HepG2 (cell line): ENCODE results near the gene APOC1. TPM values are rescaled to one million over a fixed set of nuclear protein-coding genes. Genes with fewer than 3 reads are reported as not detected.

Experiments used
- ELF1 ChIP-seq: sonication (generic); formaldehyde crosslinking; IDR thresholded peaks from 2 replicates; pipeline ENCODE4 v1.4.0; 2020; ENCODE audit warnings: missing genetic modification reagents
- FOXJ3 ChIP-seq: sonication (generic); formaldehyde crosslinking; IDR thresholded peaks from 2 replicates; pipeline ENCODE4 v1.4.0; 2020; ENCODE audit warnings: missing genetic modification reagents, mild to moderate bottlenecking, borderline replicate concordance
- GFI1 ChIP-seq: sonication (generic); formaldehyde crosslinking; IDR thresholded peaks from 2 replicates; pipeline ENCODE4 v1.5.0; 2020; ENCODE audit warnings: missing genetic modification reagents, mild to moderate bottlenecking, borderline replicate concordance
- NFIC ChIP-seq: IDR thresholded peaks from 2 replicates; pipeline ENCODE4 v1.6.1; 2012; ENCODE audit warnings: mild to moderate bottlenecking, low read length, inconsistent platforms
- SYNCRIP ChIP-seq: fragments of 200-400 bp; formaldehyde crosslinking; IDR thresholded peaks from 2 replicates; pipeline ENCODE4 v1.6.1; 2018; ENCODE audit warnings: mild to moderate bottlenecking, low read depth, low read length; ENCODE audit not compliant: insufficient read depth
- ZNF317 ChIP-seq: sonication (generic); formaldehyde crosslinking; IDR thresholded peaks from 2 replicates; pipeline ENCODE4 v1.5.0; 2020; ENCODE audit warnings: mild to moderate bottlenecking, missing genetic modification reagents
- ZNF484 ChIP-seq: sonication (generic); formaldehyde crosslinking; IDR thresholded peaks from 2 replicates; pipeline ENCODE4 v1.5.1; 2020; ENCODE audit warnings: mild to moderate bottlenecking, low read depth, missing genetic modification reagents, borderline replicate concordance
- ZNF552 ChIP-seq: sonication (generic); formaldehyde crosslinking; IDR thresholded peaks from 2 replicates; pipeline ENCODE4 v1.9.0; 2022; ENCODE audit warnings: missing genetic modification reagents, mild to moderate bottlenecking, borderline replicate concordance
- ZNF674 ChIP-seq: sonication (generic); formaldehyde crosslinking; IDR thresholded peaks from 2 replicates; pipeline ENCODE4 v1.5.0; 2020; ENCODE audit warnings: low read depth, mild to moderate bottlenecking, missing genetic modification reagents
- polyA plus RNA-seq, 8 experiments: library from polyadenylated mRNA; depleted of rRNA in 3 of 8; stranded (reverse) in 7 of 8; unstranded in 1 of 8; fragments of >200 nt; fragmentation: Illumina TruSeq in 4 of 8; extraction: Trizol in 4 of 8; gene quantifications; 2 replicates each; pipeline versions ENCODE4 v1.2.1 to v1.2.3, GENCODE V29; 2011 to 2016; ENCODE audit warnings: low read depth in 4 of 8, missing spikeins in 1 of 8, mixed read lengths in 1 of 8; ENCODE audit not compliant: insufficient read depth in 1 of 8
- total RNA-seq, 5 experiments: library from RNA; depleted of rRNA; stranded (reverse); fragments of >200 nt; fragmentation: Illumina TruSeq; extraction: Trizol; gene quantifications; 2 replicates each; pipeline ENCODE4 v1.2.3, GENCODE V29; 2016; ENCODE audit warnings: low read depth in 1 of 5
- TF ChIP-seq, protein P1 (sequence below): sonication (generic); formaldehyde crosslinking; IDR thresholded peaks from 2 replicates; pipeline ENCODE4 v1.5.1; 2020; ENCODE audit warnings: missing genetic modification reagents, mild to moderate bottlenecking, borderline replicate concordance
- TF ChIP-seq, protein P2 (sequence below), 2 experiments: sonication (generic) in 1 of 2; formaldehyde crosslinking in 1 of 2; IDR thresholded peaks; 2 replicates each; pipeline versions ENCODE4 v1.4.0 to v1.6.1; 2018 to 2020; ENCODE audit warnings: missing genetic modification reagents in 2 of 2, borderline replicate concordance in 1 of 2, low read depth in 1 of 2, mild to moderate bottlenecking in 1 of 2, missing biosample characterization in 1 of 2
- TF ChIP-seq, protein P3 (sequence below), 2 experiments: fragments of 450-650 bp in 1 of 2; sonication (generic) in 1 of 2; formaldehyde crosslinking in 1 of 2; IDR thresholded peaks; 2 replicates each; pipeline versions ENCODE4 v1.6.1 to v1.8.0; 2016 to 2022; ENCODE audit warnings: antibody characterized with exemption in 1 of 2, mild to moderate bottlenecking in 1 of 2, missing genetic modification reagents in 1 of 2
- TF ChIP-seq, protein P4 (sequence below): sonication (generic); formaldehyde crosslinking; IDR thresholded peaks from 2 replicates; pipeline ENCODE4 v1.8.0; 2022; ENCODE audit warnings: mild to moderate bottlenecking, missing genetic modification reagents; ENCODE audit not compliant: insufficient replicate concordance

APOC1 gene
- total and polyA plus RNA-seq, 2 of the 13 experiments (the other 11 are each of a cell fraction or from before 2014, with no cell fraction given) = 600 to 1,235 TPM

DNA sequence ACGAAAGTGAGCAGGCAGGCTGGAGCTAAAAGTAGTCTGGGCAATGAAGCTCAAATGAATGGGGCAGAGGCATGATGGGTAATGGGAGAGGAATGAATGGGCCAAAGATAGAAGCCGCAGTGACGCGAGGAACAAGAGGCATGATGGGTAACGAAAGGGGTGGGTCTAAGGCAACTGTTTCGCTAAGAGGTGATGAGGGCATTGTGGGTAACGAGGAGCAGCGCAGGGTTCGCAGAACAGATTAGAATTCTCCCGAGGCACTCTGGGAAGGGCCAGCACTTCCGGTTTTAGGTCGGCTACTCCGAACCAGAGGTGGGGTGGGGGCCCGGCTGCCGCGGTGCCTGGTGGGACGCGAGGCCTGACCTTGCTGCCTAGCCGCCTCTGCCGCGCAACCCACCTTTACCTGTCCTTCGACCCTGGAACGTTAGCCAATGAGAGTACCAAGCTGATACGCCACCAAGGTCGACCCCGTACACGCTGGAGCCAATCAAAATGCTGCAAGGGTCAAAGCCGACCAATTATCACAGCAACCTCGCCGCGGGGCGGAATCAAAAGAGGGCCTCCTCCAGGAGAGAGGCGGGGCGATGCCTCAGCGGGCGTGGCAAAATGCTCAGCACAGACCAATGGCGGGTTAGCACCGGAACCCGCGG lies 23.9 kb upstream of the APOC1 start (continued):
- TF ChIP-seq, protein P1, sequence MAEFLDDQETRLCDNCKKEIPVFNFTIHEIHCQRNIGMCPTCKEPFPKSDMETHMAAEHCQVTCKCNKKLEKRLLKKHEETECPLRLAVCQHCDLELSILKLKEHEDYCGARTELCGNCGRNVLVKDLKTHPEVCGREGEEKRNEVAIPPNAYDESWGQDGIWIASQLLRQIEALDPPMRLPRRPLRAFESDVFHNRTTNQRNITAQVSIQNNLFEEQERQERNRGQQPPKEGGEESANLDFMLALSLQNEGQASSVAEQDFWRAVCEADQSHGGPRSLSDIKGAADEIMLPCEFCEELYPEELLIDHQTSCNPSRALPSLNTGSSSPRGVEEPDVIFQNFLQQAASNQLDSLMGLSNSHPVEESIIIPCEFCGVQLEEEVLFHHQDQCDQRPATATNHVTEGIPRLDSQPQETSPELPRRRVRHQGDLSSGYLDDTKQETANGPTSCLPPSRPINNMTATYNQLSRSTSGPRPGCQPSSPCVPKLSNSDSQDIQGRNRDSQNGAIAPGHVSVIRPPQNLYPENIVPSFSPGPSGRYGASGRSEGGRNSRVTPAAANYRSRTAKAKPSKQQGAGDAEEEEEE = no peak; the same call in 1 of the 2 replicates
- TF ChIP-seq ZNF317 (CRISPR knock-in tag) (no peak), SYNCRIP (no peak), GFI1 (0 out of 2 replicates have a peak, but pooled peaks have one; percentile 74), NFIC (no peak), FOXJ3 (CRISPR knock-in tag) (peak; percentile 35; the same call in 1 of the 2 replicates), ELF1 (peak; percentile 98), ZNF674 (CRISPR knock-in tag) (no peak), ZNF552 (no peak), ZNF484 (CRISPR knock-in tag) (no peak)
- TF ChIP-seq, protein P2, sequence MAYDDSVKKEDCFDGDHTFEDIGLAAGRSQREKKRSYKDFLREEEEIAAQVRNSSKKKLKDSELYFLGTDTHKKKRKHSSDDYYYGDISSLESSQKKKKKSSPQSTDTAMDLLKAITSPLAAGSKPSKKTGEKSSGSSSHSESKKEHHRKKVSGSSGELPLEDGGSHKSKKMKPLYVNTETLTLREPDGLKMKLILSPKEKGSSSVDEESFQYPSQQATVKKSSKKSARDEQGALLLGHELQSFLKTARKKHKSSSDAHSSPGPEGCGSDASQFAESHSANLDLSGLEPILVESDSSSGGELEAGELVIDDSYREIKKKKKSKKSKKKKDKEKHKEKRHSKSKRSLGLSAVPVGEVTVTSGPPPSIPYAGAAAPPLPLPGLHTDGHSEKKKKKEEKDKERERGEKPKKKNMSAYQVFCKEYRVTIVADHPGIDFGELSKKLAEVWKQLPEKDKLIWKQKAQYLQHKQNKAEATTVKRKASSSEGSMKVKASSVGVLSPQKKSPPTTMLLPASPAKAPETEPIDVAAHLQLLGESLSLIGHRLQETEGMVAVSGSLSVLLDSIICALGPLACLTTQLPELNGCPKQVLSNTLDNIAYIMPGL (CRISPR knock-in tag; IDR thresholded peaks at IDR 0.05; ENCODE audit: borderline replicate concordance in 1 of 2, low read depth in 1 of 2) = peak in 1 of 2 experiments; percentile 6; a peak in 1 of 4 replicates
- TF ChIP-seq, protein P3, sequence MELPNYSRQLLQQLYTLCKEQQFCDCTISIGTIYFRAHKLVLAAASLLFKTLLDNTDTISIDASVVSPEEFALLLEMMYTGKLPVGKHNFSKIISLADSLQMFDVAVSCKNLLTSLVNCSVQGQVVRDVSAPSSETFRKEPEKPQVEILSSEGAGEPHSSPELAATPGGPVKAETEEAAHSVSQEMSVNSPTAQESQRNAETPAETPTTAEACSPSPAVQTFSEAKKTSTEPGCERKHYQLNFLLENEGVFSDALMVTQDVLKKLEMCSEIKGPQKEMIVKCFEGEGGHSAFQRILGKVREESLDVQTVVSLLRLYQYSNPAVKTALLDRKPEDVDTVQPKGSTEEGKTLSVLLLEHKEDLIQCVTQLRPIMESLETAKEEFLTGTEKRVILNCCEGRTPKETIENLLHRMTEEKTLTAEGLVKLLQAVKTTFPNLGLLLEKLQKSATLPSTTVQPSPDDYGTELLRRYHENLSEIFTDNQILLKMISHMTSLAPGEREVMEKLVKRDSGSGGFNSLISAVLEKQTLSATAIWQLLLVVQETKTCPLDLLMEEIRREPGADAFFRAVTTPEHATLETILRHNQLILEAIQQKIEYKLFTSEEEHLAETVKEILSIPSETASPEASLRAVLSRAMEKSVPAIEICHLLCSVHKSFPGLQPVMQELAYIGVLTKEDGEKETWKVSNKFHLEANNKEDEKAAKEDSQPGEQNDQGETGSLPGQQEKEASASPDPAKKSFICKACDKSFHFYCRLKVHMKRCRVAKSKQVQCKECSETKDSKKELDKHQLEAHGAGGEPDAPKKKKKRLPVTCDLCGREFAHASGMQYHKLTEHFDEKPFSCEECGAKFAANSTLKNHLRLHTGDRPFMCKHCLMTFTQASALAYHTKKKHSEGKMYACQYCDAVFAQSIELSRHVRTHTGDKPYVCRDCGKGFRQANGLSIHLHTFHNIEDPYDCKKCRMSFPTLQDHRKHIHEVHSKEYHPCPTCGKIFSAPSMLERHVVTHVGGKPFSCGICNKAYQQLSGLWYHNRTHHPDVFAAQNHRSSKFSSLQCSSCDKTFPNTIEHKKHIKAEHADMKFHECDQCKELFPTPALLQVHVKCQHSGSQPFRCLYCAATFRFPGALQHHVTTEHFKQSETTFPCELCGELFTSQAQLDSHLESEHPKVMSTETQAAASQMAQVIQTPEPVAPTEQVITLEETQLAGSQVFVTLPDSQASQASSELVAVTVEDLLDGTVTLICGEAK (IDR thresholded peaks at IDR 0.05) = no peak
- TF ChIP-seq, protein P3 (CRISPR knock-in tag; IDR thresholded peaks at IDR 0.05) = no peak
- TF ChIP-seq, protein P4, sequence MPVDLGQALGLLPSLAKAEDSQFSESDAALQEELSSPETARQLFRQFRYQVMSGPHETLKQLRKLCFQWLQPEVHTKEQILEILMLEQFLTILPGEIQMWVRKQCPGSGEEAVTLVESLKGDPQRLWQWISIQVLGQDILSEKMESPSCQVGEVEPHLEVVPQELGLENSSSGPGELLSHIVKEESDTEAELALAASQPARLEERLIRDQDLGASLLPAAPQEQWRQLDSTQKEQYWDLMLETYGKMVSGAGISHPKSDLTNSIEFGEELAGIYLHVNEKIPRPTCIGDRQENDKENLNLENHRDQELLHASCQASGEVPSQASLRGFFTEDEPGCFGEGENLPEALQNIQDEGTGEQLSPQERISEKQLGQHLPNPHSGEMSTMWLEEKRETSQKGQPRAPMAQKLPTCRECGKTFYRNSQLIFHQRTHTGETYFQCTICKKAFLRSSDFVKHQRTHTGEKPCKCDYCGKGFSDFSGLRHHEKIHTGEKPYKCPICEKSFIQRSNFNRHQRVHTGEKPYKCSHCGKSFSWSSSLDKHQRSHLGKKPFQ (CRISPR knock-in tag) = no peak
